WTC11 (cell line): Measurements from ENCODE around the gene APH1A. TPM values are rescaled to one million over a fixed set of nuclear protein-coding genes. Genes with fewer than 3 reads are reported as not detected.

Source experiments
- ATAC-seq: fragments of 200-7000 bp; cut with Tn5 transposase; 2 replicates; pipeline ENCODE4 v1.10.0; 2021; ENCODE audit warnings: mild to moderate bottlenecking, moderate library complexity
- CTCF ChIA-PET: fragments of 300-600 bp; sonication (Branson Sonifier 250); formaldehyde crosslinking; loops from one replicate; lab custom pipeline; 2021; ENCODE audit warnings: antibody characterized with exemption; lab: Charles Lee
- POLR2A ChIA-PET: fragments of 350-600 bp; sonication (Branson Sonifier 250); formaldehyde crosslinking; loops from one replicate; lab custom pipeline; 2021; ENCODE audit warnings: antibody characterized with exemption; lab: Charles Lee
- DNase-seq: peaks from one replicate; pipeline ENCODE4 v3.0.0; 2021; ENCODE audit warnings: low spot score
- H3K27ac Mint-ChIP-seq: 2 replicates; pipeline ENCODE4 v1.8.0; 2021; ENCODE audit warnings: mixed read lengths
- H3K27me3 Mint-ChIP-seq: 2 replicates; pipeline ENCODE4 v1.8.0; 2021; ENCODE audit warnings: low read depth, mild to moderate bottlenecking, moderate library complexity, mixed read lengths
- H3K36me3 Mint-ChIP-seq: 2 replicates; pipeline ENCODE4 v1.8.0; 2021; ENCODE audit warnings: mixed read lengths
- H3K4me1 Mint-ChIP-seq: 2 replicates; pipeline ENCODE4 v1.8.0; 2022; ENCODE audit warnings: mixed read lengths
- H3K4me3 Mint-ChIP-seq: 2 replicates; pipeline ENCODE4 v1.8.0; 2021; ENCODE audit warnings: mild to moderate bottlenecking, moderate library complexity, mixed read lengths
- H3K9me3 Mint-ChIP-seq: 2 replicates; pipeline ENCODE4 v1.8.0; 2021; ENCODE audit warnings: mixed read lengths
- E2F4 ChIP-seq: sonication (generic); formaldehyde crosslinking; IDR thresholded peaks from 2 replicates; pipeline ENCODE4 v1.8.1; 2022; ENCODE audit warnings: low read depth, mild to moderate bottlenecking, moderate library complexity, missing genetic modification reagents, borderline replicate concordance
- ESRRA ChIP-seq: sonication (generic); formaldehyde crosslinking; IDR thresholded peaks from 2 replicates; pipeline ENCODE4 v1.8.1; 2022; ENCODE audit warnings: mild to moderate bottlenecking, missing genetic modification reagents, borderline replicate concordance
- FOXJ3 ChIP-seq: sonication (generic); formaldehyde crosslinking; IDR thresholded peaks from 2 replicates; pipeline ENCODE4 v1.9.0; 2021; ENCODE audit warnings: missing genetic modification reagents, mild to moderate bottlenecking, borderline replicate concordance
- MXD4 ChIP-seq: fragments of 250-450 bp; sonication (Bioruptor Pico); IDR thresholded peaks from 2 replicates; pipeline ENCODE4 v1.8.0; 2021; ENCODE audit warnings: mild to moderate bottlenecking, moderate library complexity, borderline replicate concordance
- NFYB ChIP-seq: sonication (generic); formaldehyde crosslinking; conservative IDR thresholded peaks from 2 replicates; pipeline ENCODE4 v1.8.0; 2022; ENCODE audit warnings: low read depth, missing genetic modification reagents
- OVOL2 ChIP-seq: fragments of 250-450 bp; sonication (Bioruptor Pico); IDR thresholded peaks from 2 replicates; pipeline ENCODE4 v1.9.0; 2021; ENCODE audit warnings: mild to moderate bottlenecking, borderline replicate concordance
- SMAD3 ChIP-seq: sonication (generic); formaldehyde crosslinking; IDR thresholded peaks from 2 replicates; pipeline ENCODE4 v1.8.0; 2022; ENCODE audit warnings: missing genetic modification reagents, mild to moderate bottlenecking, borderline replicate concordance
- SOX15 ChIP-seq: fragments of 250-450 bp; sonication (Bioruptor Pico); IDR thresholded peaks from 2 replicates; pipeline ENCODE4 v1.9.0; 2021; ENCODE audit warnings: mild to moderate bottlenecking
- SP1 ChIP-seq: sonication (generic); formaldehyde crosslinking; conservative IDR thresholded peaks from 2 replicates; pipeline ENCODE4 v1.8.1; 2022; ENCODE audit warnings: missing genetic modification reagents
- TCF7 ChIP-seq: sonication (generic); formaldehyde crosslinking; IDR thresholded peaks from 2 replicates; pipeline ENCODE4 v1.8.0; 2022; ENCODE audit warnings: mild to moderate bottlenecking, low read depth, missing genetic modification reagents, moderate library complexity
- TEAD4 ChIP-seq: sonication (generic); formaldehyde crosslinking; IDR thresholded peaks from 2 replicates; pipeline ENCODE4 v1.8.0; 2022; ENCODE audit warnings: mild to moderate bottlenecking, missing genetic modification reagents
- ZNF281 ChIP-seq: sonication (generic); formaldehyde crosslinking; IDR thresholded peaks from 2 replicates; pipeline ENCODE4 v1.8.0; 2023; ENCODE audit warnings: mild to moderate bottlenecking, missing genetic modification reagents
- ZNF671 ChIP-seq: fragments of 250-450 bp; sonication (Bioruptor Pico); IDR thresholded peaks from 2 replicates; pipeline ENCODE4 v1.8.0; 2021; ENCODE audit warnings: mild to moderate bottlenecking
- total RNA-seq: library from RNA; stranded (reverse); gene quantifications from 3 replicates; pipeline ENCODE4 v1.2.3, GENCODE V29; 2021
- TF ChIP-seq, protein P1 (sequence below): sonication (generic); formaldehyde crosslinking; IDR thresholded peaks from 2 replicates; pipeline ENCODE4 v1.8.0; 2022; ENCODE audit warnings: missing genetic modification reagents
- TF ChIP-seq, protein P2 (sequence below): sonication (generic); formaldehyde crosslinking; IDR thresholded peaks from 2 replicates; pipeline ENCODE4 v1.8.0; 2023; ENCODE audit warnings: missing genetic modification reagents
- TF ChIP-seq, protein P3 (sequence below): sonication (generic); formaldehyde crosslinking; IDR thresholded peaks from 2 replicates; pipeline ENCODE4 v1.8.1; 2022; ENCODE audit warnings: mild to moderate bottlenecking, moderate library complexity, missing genetic modification reagents
- TF ChIP-seq, protein P4 (sequence below): sonication (generic); formaldehyde crosslinking; conservative IDR thresholded peaks from 2 replicates; pipeline ENCODE4 v1.8.1; 2023; ENCODE audit warnings: mild to moderate bottlenecking, low read depth, missing genetic modification reagents, moderate library complexity
- TF ChIP-seq, protein P5 (sequence below): fragments of 250-450 bp; sonication (Bioruptor Pico); IDR thresholded peaks from 2 replicates; pipeline ENCODE4 v1.9.0; 2021; ENCODE audit warnings: mild to moderate bottlenecking
- TF ChIP-seq, protein P6 (sequence below): sonication (generic); formaldehyde crosslinking; IDR thresholded peaks from 2 replicates; pipeline ENCODE4 v1.8.0; 2022; ENCODE audit warnings: mild to moderate bottlenecking, missing genetic modification reagents

APH1A gene
- total RNA-seq, 1 experiment from 2014 or later: 120 TPM

GRCh38 chr1:150261367-150261766, 7.4 kb downstream of the APH1A start (continued):
- TF ChIP-seq, protein P1, sequence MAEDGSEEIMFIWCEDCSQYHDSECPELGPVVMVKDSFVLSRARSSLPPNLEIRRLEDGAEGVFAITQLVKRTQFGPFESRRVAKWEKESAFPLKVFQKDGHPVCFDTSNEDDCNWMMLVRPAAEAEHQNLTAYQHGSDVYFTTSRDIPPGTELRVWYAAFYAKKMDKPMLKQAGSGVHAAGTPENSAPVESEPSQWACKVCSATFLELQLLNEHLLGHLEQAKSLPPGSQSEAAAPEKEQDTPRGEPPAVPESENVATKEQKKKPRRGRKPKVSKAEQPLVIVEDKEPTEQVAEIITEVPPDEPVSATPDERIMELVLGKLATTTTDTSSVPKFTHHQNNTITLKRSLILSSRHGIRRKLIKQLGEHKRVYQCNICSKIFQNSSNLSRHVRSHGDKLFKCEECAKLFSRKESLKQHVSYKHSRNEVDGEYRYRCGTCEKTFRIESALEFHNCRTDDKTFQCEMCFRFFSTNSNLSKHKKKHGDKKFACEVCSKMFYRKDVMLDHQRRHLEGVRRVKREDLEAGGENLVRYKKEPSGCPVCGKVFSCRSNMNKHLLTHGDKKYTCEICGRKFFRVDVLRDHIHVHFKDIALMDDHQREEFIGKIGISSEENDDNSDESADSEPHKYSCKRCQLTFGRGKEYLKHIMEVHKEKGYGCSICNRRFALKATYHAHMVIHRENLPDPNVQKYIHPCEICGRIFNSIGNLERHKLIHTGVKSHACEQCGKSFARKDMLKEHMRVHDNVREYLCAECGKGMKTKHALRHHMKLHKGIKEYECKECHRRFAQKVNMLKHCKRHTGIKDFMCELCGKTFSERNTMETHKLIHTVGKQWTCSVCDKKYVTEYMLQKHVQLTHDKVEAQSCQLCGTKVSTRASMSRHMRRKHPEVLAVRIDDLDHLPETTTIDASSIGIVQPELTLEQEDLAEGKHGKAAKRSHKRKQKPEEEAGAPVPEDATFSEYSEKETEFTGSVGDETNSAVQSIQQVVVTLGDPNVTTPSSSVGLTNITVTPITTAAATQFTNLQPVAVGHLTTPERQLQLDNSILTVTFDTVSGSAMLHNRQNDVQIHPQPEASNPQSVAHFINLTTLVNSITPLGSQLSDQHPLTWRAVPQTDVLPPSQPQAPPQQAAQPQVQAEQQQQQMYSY (CRISPR knock-in tag): no peak
- TF ChIP-seq ESRRA (CRISPR knock-in tag): no peak
- TF ChIP-seq, protein P2, sequence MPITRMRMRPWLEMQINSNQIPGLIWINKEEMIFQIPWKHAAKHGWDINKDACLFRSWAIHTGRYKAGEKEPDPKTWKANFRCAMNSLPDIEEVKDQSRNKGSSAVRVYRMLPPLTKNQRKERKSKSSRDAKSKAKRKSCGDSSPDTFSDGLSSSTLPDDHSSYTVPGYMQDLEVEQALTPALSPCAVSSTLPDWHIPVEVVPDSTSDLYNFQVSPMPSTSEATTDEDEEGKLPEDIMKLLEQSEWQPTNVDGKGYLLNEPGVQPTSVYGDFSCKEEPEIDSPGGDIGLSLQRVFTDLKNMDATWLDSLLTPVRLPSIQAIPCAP (CRISPR knock-in tag): no peak
- no peak for TF ChIP-seq MXD4 (CRISPR knock-in tag)
- TF ChIP-seq TCF7: no peak

DNA sequence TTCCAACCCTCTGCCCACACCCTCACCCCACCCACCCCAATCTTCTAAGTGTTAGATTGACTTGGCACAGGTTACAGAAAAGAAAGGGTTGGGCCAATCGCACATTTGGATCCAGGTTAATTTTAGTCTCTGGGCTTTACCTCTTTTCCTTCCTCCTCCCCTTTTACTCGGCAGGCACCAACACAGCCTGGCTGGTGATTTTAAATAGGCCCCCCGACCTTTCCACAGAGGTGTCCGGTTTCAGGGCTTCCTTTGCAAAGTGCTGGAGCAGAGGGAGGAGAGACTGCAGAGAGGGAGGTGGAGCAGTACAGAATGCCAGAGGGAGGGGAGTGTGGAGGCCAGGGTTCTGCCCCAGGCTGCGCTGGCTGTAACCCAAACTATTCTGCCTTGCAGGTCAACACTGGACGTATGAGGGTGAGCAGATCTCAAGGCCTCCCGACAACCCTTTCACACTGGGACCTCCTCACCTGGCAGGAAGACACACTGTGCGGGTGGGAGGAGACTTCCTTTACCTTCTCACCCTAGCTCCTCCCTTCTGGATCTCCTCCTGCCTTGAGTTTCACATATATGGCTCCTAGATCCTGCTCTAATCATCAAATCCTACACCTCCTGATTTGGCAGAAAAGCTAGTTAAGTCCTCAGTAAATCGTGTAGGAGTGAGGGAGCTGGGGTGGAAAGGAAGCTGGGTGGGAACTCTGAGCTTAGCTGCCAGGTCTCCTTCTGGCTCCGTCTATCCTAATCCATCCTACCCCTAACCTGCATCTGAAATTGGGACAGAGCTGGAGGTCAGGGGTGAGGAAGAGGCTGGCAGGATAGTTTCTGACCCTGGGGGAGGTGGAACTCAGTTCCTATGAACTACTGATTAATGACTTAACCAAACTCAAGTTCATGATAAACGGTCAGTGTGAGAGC, 8.8 kb downstream of the APH1A start:
- CTCF ChIA-PET: interaction anchor here (1.0 to 1.9 kb wide), 3 partner anchors 9 to 21 kb away, joined by 4 to 17 read pairs (median 12); partner anchors contain the start of genes APH1A and C1orf54
- POLR2A ChIA-PET: interaction anchor here (0.7 to 1.6 kb wide), 4 partner anchors 9 to 104 kb away, joined by 3 to 10 read pairs (median 4); partner anchors contain the start of genes APH1A, C1orf54 and RPRD2
- no peaks in the 10 kb centered on the region for H3K9me3 Mint-ChIP-seq
- peak; percentile 79 for DNase-seq
- ATAC-seq: peak; percentile 83
- H3K27me3 Mint-ChIP-seq: no peaks in the 10 kb centered on the region
- H3K4me1 Mint-ChIP-seq: peaks cover 44% of the 10 kb centered on the region
- peaks cover 28% of the 10 kb centered on the region for H3K36me3 Mint-ChIP-seq
- H3K27ac Mint-ChIP-seq: peak overlapping the region; percentile 95
- peak overlapping the region; percentile 83 for H3K4me3 Mint-ChIP-seq
- TF ChIP-seq OVOL2 (CRISPR knock-in tag): no peak
- TF ChIP-seq, protein P3, sequence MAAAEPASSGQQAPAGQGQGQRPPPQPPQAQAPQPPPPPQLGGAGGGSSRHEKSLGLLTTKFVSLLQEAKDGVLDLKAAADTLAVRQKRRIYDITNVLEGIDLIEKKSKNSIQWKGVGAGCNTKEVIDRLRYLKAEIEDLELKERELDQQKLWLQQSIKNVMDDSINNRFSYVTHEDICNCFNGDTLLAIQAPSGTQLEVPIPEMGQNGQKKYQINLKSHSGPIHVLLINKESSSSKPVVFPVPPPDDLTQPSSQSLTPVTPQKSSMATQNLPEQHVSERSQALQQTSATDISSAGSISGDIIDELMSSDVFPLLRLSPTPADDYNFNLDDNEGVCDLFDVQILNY: no peak
- no peak for TF ChIP-seq ZNF281 (CRISPR knock-in tag)
- no peak for TF ChIP-seq ZNF671 (CRISPR knock-in tag)
- TF ChIP-seq, protein P4, sequence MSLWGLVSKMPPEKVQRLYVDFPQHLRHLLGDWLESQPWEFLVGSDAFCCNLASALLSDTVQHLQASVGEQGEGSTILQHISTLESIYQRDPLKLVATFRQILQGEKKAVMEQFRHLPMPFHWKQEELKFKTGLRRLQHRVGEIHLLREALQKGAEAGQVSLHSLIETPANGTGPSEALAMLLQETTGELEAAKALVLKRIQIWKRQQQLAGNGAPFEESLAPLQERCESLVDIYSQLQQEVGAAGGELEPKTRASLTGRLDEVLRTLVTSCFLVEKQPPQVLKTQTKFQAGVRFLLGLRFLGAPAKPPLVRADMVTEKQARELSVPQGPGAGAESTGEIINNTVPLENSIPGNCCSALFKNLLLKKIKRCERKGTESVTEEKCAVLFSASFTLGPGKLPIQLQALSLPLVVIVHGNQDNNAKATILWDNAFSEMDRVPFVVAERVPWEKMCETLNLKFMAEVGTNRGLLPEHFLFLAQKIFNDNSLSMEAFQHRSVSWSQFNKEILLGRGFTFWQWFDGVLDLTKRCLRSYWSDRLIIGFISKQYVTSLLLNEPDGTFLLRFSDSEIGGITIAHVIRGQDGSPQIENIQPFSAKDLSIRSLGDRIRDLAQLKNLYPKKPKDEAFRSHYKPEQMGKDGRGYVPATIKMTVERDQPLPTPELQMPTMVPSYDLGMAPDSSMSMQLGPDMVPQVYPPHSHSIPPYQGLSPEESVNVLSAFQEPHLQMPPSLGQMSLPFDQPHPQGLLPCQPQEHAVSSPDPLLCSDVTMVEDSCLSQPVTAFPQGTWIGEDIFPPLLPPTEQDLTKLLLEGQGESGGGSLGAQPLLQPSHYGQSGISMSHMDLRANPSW: no peak
- no peak for TF ChIP-seq FOXJ3
- TF ChIP-seq, protein P5, sequence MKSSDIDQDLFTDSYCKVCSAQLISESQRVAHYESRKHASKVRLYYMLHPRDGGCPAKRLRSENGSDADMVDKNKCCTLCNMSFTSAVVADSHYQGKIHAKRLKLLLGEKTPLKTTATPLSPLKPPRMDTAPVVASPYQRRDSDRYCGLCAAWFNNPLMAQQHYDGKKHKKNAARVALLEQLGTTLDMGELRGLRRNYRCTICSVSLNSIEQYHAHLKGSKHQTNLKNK (CRISPR knock-in tag): no peak
- TF ChIP-seq, protein P6, sequence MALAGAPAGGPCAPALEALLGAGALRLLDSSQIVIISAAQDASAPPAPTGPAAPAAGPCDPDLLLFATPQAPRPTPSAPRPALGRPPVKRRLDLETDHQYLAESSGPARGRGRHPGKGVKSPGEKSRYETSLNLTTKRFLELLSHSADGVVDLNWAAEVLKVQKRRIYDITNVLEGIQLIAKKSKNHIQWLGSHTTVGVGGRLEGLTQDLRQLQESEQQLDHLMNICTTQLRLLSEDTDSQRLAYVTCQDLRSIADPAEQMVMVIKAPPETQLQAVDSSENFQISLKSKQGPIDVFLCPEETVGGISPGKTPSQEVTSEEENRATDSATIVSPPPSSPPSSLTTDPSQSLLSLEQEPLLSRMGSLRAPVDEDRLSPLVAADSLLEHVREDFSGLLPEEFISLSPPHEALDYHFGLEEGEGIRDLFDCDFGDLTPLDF (CRISPR knock-in tag): no peak
- TF ChIP-seq NFYB: no peak
- TF ChIP-seq TCF7: no peak
- TF ChIP-seq TEAD4: no peak
- no peak for TF ChIP-seq SOX15
- no peak for TF ChIP-seq SMAD3
- TF ChIP-seq E2F4 (CRISPR knock-in tag): no peak
- TF ChIP-seq SP1 (CRISPR knock-in tag): peak; percentile 67
